ENCODE data around the gene GCAT. TPM values are rescaled to one million over a fixed set of nuclear protein-coding genes. Genes with fewer than 3 reads are reported as not detected.

Gene GCAT
- total RNA-seq, 4 donors from 2014 or later: 8.0 to 21.0 (median 15.7) TPM

GRCh38 chr22:37771702-37772427 lies 35.9 kb upstream of the GCAT start:
- Histone ChIP-seq H3K4me1 (peaks cover 0 to 5% (median 2%) of the 10 kb centered on the region in 3 donors), H3K9me3 (no peaks in the 10 kb centered on the region), H3K4me3 (no peak overlapping the region), H3K27me3 (no peaks in the 10 kb centered on the region), H3K36me3 (peaks cover 0 to 83% of the 10 kb centered on the region in 2 donors), H3K27ac (no peak overlapping the region)
- no peak for ATAC-seq
- TF ChIP-seq CTCF (IDR thresholded peaks at IDR 0.05) (no peak), EP300 (IDR thresholded peaks at IDR 0.05) (no peak), POLR2AphosphoS5 (IDR thresholded peaks at IDR 0.05) (no peak), POLR2A (IDR thresholded peaks at IDR 0.05) (no peak)
- 79% methylated on average over 8 of the region's 17 CpGs; no CpG with 5 or more reads in 1 of the 2 donors for WGBS, 2 donors (ENCODE audit: low coverage in 1 of 2)

DNA sequence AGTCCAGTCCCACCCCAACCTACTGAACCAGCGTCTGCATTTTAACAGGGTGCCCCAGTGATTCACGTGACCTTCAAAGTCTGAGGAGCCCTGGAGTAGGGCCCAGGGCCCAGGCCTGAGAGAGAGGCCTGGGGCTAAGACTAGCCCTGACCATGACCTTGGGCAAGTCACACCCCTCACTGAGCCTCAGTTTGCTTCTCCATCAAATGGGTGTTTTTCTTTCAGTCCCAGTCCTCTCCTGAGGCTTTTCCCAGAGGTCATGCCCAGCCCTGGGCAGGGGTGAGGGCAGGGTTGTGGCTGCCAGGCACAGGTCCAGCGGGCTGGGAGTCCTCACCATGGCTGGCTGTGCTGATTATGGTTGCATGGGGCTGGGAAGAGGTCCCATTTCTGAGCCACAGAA lies 33.0 kb upstream of the GCAT start:
- no peaks in the 10 kb centered on the region for H3K9me3 ChIP-seq
- ATAC-seq: no peak
- peaks cover 0 to 13% (median 7%) of the 10 kb centered on the region in 3 donors for H3K4me1 ChIP-seq
- H3K4me3 ChIP-seq: no peak overlapping the region
- peaks cover 0 to 54% of the 10 kb centered on the region in 2 donors for H3K36me3 ChIP-seq
- no peak overlapping the region for H3K27ac ChIP-seq
- no CpG with 5 or more reads among the region's 3 CpGs for WGBS, 2 donors (ENCODE audit: low coverage in 1 of 2)
- H3K27me3 ChIP-seq: no peaks in the 10 kb centered on the region
- TF ChIP-seq EP300 (IDR thresholded peaks at IDR 0.05) (no peak), POLR2A (IDR thresholded peaks at IDR 0.05) (no peak), CTCF (IDR thresholded peaks at IDR 0.05) (no peak), POLR2AphosphoS5 (IDR thresholded peaks at IDR 0.05) (no peak)

GRCh38 chr22:37775785-37776638 lies 31.7 kb upstream of the GCAT start:
- H3K27me3 ChIP-seq: no peaks in the 10 kb centered on the region
- TF ChIP-seq CTCF (IDR thresholded peaks at IDR 0.05) (no peak), POLR2A (IDR thresholded peaks at IDR 0.05) (no peak), EP300 (IDR thresholded peaks at IDR 0.05) (no peak), POLR2AphosphoS5 (IDR thresholded peaks at IDR 0.05) (no peak)
- ATAC-seq: no peak
- H3K27ac ChIP-seq: peak overlapping the region in 2 of 4 donors; percentile 4 to 35
- H3K4me3 ChIP-seq: no peak overlapping the region
- WGBS, 2 donors (ENCODE audit: low coverage in 1 of 2): 77% methylated on average over 7 to 13 of the region's 17 CpGs
- peaks cover 0 to 13% (median 7%) of the 10 kb centered on the region in 3 donors for H3K4me1 ChIP-seq
- peaks cover 0 to 41% of the 10 kb centered on the region in 2 donors for H3K36me3 ChIP-seq
- no peaks in the 10 kb centered on the region for H3K9me3 ChIP-seq

DNA sequence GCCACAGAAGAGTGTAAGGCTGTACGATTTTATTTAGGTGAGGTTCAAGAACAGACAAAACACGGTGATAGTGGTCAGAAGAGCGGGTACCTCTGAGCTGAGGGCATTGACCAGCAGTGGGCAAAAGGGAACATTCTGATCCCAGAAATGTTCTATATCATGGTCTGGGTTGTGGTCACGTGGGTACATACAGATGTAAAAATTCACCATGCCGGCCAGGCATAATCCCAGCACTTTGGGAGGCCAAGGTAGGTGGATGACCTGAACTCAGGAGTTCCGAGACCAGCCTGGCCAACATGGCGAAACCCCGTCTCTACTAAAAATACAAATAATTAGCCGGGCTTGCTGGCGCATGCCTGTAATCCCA lies 31.1 kb upstream of the GCAT start:
- Histone ChIP-seq H3K27ac (peak overlapping the region in 3 of 4 donors; percentile 4 to 53 (median 35)), H3K27me3 (no peaks in the 10 kb centered on the region), H3K36me3 (peaks cover 0 to 35% of the 10 kb centered on the region in 2 donors), H3K9me3 (no peaks in the 10 kb centered on the region), H3K4me1 (peaks cover 0 to 13% (median 7%) of the 10 kb centered on the region in 3 donors), H3K4me3 (no peak overlapping the region)
- no peak for TF ChIP-seq POLR2AphosphoS5 (IDR thresholded peaks at IDR 0.05)
- no peak for TF ChIP-seq CTCF (IDR thresholded peaks at IDR 0.05)
- no peak for TF ChIP-seq EP300 (IDR thresholded peaks at IDR 0.05)
- TF ChIP-seq POLR2A (IDR thresholded peaks at IDR 0.05): no peak
- 54 to 74% methylated on average over 5 to 7 of the region's 10 CpGs for WGBS, 2 donors (ENCODE audit: low coverage in 1 of 2)
- ATAC-seq: no peak
